Activated CD4-positive, alpha-beta T cell treated with anti-CD3 and anti-CD28 coated beads, Interleukin-2, amount 50 U/mL, for 24 hours (primary cell): Measurements from ENCODE around the gene CCN5.
"Not testable (repeated sequence)": the region's sequence is repeated elsewhere in the genome, so short reads cannot be mapped to it uniquely, and the experiment has no call there.

Source experiments
- DNase-seq, 2 donors: peaks; one replicate each; pipeline ENCODE4 v3.0.0-alpha.2; 2020; ENCODE audit warnings: low read depth in 1 of 2, low spot score in 1 of 2

Gene CCN5

DNA sequence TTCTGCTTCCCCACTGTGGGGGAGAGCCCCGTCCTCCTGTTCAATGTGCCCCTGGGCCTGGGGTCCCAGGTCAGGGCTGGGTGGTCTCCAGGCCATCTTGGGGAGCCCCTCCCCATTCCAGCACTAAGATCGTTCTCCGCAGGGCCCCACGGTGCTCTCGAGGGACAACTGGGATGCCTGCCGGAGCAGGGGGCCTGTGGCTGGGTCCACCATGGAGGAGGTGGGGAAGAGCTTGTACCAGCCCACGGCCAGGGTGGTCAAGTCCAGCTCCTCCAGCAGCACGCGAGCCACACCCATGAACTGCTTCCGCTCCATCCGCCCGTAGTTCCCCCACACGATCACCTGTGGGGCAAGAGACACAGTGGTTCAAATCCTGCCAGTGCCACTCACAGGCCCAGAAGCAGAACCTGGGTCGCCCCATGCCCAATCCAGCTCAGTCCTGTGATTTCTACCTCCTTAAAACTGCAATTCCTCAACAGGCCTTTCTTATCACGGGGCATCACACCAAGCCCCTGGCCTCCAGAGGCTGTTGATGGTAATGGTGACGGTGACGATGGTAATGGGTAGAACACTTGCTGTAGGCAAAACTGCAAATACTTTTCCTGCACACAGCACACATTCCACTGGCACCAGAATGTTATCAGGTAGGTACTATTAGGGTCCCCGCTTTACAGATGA lies 41.0 kb downstream of the CCN5 start:
- no peak for DNase-seq

- no peak for DNase-seq
These were observed 41.8 kb downstream of the CCN5 start for GRCh38 chr20:44756956-44757355.

- no peak for DNase-seq
These were observed 43.3 kb downstream of the CCN5 start for GRCh38 chr20:44758247-44759101.

GRCh38 chr20:44759595-44759994 lies 44.4 kb downstream of the CCN5 start:
- DNase-seq: no peak

DNA sequence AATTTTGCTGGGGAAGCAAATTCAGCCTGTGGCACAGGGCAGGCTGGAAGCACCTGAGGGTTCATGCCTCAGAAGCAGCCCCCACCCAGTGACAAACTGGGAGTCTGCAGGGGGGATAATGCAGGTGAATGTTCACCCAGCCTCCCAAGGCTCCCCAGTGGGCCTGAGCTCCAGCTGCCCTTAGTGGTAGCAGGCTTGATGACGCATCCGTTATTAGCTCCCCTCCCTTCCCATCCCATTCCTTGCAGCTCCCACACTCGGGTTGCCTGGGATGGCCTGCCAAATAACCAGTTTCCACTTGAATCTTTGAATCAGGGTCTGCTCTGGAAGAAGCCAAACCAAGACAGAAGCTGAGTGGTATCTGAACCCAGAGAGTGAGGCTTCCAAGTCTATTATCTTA lies 46.3 kb downstream of the CCN5 start:
- DNase-seq: no peak

- no peak for DNase-seq
These were observed 47.4 kb downstream of the CCN5 start for GRCh38 chr20:44762466-44763140.

DNA sequence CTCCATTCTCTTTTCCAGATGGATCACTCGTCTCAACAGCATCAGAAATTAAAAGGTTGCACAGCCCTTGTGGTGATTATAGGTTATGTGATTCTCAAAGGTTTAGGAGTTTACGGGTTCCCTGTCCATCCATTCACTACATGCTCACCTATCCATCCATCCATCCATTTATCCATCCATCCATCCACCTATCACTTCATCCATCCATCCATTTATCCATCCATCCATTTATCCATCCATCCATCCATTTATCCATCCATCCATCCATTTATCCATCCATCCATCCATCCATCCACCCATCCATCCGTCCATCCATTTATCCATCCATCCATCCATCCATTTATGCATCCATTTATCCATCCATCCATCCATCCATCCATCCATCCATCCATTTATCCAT lies 48.6 kb downstream of the CCN5 start:
- not testable (repeated sequence) for DNase-seq

GRCh38 chr20:44765091-44765490 lies 49.9 kb downstream of the CCN5 start:
- no peak for DNase-seq

GRCh38 chr20:44765701-44766347 lies 50.7 kb downstream of the CCN5 start:
- DNase-seq: no peak

DNA sequence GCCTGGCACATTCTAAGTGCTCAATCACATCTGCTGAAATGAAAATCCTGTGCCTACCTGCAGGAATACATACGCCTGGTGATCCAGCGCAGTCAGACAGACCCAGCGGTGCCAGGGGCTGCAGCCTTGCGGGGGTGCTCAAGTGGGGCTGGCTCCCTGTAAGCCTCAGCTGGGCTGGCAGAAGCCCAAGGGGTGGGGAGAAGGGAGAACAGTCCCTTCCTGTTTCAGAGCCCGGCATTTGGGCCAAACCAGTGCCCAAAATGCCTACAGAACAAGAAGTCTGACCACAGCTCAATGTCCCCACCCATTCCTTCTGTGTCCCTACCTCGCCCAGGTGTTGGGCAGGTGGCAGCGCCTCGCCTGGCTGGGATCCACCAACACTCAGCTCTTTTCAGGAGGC lies 53.1 kb downstream of the CCN5 start:
- DNase-seq: no peak

- DNase-seq: no peak
These were observed 53.8 kb downstream of the CCN5 start for GRCh38 chr20:44768854-44769480.

- DNase-seq: no peak
These were observed 54.3 kb downstream of the CCN5 start for GRCh38 chr20:44769481-44769863.

DNA sequence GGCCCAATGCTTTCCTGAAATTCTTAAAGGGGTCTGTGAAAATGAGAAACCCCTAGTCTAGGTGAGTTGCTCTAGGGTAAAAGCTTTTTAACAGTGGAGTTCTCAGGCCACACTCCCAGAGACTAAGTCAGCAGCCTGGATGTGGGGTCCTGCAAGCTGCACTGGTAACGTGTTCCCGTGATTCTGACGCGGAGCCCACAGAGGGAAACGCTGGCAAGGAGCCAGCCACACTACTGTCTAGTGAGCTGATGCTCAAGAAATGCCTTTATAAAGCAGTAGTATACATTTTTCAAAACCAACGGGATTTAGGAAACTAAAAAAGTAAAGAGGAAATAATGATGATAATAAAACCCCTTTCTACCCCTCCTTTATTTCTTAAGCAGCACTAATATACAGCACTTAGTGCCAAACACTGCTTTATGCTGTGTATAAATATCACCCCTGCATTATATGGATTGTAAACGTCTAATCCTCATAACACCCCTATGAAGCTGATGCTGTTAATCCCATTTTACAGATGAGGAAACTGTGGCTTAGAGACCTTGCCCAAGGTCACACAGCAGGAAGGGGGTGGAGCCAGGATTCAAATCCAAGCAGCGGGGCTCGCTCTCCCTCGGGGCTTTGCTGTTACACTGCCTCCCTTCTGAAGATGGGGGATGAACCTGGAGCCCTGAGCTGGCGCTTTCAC lies 55.5 kb downstream of the CCN5 start:
- no peak for DNase-seq

DNA sequence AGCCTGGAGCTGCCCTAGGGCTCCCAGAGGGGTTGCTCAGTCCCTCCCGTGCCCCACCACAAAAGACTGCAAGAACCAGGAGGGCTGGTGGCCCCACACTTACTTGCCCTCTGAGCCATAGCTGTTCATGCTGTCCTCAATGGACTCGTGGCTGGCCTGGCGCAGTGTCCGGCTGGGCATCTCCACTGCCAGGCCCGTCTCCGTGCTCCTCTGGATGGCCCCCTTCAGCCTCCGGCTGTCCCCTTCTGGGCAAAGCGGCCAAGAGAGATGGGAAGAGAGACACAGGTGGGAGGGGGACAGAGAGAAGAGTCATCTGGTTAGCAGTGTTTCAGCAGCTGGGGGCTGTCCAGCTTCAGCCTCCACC lies 56.0 kb downstream of the CCN5 start:
- DNase-seq: no peak

GRCh38 chr20:44772636-44773035 lies 57.5 kb downstream of the CCN5 start:
- no peak for DNase-seq

DNA sequence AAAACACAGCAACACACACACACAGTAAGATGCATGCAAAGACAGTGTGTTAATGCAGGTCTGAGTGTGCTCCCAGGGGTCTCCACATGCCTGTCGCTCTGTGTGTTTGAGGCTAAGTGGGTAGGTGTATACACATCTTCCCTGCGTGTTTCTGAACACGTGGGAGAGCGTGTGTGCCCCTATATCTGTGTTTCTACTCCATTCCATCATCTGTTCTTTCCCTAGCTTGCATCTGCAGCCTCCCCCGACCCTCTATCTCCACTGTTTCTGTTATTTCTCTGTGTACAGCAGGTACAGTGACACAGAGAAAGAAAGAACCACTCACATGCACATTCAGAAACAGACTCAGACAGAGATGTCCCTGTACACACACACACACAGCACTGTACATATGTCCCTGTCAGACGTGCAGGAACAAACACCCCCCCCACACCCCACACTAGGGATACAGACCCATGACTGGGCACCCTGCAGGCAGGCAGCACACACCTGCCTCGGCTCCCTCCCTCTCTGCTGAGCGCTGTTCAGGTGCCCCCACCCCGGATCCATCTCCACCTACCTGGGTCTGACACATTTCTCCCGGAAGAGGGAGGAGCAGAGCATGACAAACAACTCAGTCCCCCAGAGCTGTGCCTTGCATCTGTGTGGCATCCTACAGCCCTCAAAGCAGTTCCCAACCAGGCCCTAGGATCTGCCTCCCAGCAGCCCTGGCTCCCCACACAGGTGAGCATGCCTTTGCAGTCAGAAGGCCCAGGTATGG lies 58.1 kb downstream of the CCN5 start:
- no peak for DNase-seq

- no peak for DNase-seq
These were observed 61.8 kb downstream of the CCN5 start for GRCh38 chr20:44776980-44777379.
